GM12801 (cell line): ENCODE measurements around the gene EPS8L2.

Experiments
- TF ChIP-seq, protein P1 (sequence below): IDR thresholded peaks from one replicate; pipeline ENCODE4 v1.5.1; 2011; ENCODE audit warnings: control low read depth; ENCODE audit not compliant: insufficient read length; ENCODE audit errors: extremely low read depth

EPS8L2 gene

DNA sequence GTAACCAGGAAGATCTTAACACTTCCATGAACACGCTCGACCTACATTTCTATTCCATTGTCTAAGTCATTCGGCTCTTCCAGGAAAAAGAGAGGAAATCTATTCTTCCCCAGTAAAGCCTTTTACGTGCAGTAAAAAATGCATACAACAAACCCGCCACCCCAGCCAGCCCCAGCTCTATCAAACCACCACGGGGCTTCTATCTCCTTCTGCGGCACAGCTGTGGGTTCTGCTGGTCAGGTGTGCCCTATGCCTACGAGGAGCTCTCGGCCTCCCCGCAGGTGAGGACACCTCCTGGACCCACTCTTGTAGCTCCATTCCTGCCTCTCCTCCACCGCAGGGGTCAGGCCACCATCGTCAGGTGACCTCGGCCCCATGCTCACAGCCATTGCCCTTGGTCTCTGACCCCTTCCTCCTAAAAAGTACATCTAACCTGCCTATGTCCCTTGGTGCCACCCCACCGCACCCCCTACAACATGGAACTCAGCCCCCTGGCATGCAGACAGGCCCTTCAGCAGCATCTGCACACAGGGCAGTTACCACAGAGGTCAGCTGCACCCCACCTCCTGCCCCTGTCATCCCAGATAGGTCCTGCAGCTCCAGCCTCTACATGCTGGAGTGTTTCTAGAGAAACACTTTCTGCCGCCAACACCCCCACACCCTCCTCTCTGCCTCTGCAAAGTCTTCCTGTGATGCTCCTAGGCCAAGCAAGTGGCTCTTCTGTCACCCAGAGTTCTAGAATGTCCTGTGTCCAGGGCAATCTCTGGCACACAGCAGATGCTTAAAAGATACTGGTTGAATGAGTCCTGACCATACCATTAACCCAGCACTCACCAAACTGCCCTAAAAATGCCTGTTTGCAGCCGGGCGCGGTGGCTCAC, 14.1 kb upstream of the EPS8L2 start:
- TF ChIP-seq, protein P1, sequence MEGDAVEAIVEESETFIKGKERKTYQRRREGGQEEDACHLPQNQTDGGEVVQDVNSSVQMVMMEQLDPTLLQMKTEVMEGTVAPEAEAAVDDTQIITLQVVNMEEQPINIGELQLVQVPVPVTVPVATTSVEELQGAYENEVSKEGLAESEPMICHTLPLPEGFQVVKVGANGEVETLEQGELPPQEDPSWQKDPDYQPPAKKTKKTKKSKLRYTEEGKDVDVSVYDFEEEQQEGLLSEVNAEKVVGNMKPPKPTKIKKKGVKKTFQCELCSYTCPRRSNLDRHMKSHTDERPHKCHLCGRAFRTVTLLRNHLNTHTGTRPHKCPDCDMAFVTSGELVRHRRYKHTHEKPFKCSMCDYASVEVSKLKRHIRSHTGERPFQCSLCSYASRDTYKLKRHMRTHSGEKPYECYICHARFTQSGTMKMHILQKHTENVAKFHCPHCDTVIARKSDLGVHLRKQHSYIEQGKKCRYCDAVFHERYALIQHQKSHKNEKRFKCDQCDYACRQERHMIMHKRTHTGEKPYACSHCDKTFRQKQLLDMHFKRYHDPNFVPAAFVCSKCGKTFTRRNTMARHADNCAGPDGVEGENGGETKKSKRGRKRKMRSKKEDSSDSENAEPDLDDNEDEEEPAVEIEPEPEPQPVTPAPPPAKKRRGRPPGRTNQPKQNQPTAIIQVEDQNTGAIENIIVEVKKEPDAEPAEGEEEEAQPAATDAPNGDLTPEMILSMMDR, result no peak

DNA sequence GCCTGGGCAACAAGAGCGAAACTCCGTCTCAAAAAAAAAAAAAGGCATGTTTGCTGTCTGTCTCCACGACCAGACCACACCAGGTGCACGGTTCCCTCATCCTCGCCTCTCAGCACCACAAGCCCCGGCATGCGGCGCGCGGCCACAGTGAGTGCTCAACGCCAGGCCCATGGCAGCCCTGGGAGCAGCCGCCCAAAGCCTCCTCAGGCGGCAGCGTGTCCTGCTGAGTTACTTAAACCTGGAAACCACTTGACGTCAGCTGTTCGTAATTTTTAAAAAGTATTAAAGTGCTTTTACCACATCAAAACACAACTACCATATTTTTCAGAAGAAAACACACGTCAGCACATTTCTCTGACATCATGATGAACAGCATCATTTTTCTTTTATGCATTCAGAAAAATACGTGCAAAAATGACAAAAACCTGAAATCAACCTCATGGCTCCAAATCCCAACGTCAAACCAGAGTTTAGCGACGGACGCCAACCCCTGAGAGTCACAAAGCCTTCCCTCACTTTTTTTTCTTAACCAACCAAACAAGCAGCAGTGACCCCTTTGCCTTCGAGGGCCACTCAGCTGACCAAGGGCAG, 13.1 kb upstream of the EPS8L2 start:
- TF ChIP-seq, protein P1, result no peak

DNA sequence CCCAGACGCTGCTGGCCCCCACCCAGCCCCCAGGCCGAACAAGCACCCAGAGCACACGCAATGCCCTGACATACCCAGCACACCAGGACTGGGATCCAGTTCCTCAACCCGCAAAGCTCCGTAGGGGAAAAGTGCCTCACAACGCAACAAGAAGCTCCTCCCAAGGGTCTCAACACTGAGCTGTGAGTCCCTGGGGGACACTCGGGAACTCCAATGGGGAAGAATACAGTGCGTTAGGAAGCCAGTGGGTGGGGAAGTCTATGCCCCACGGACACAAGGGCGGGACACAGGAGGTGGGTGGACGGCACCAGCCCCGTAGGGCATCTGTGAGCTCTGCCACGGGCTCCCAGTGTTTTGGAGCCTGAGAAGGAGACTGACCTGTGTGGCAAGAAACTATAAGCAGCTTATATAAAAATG, 12.6 kb upstream of the EPS8L2 start:
- TF ChIP-seq, protein P1, result no peak

DNA sequence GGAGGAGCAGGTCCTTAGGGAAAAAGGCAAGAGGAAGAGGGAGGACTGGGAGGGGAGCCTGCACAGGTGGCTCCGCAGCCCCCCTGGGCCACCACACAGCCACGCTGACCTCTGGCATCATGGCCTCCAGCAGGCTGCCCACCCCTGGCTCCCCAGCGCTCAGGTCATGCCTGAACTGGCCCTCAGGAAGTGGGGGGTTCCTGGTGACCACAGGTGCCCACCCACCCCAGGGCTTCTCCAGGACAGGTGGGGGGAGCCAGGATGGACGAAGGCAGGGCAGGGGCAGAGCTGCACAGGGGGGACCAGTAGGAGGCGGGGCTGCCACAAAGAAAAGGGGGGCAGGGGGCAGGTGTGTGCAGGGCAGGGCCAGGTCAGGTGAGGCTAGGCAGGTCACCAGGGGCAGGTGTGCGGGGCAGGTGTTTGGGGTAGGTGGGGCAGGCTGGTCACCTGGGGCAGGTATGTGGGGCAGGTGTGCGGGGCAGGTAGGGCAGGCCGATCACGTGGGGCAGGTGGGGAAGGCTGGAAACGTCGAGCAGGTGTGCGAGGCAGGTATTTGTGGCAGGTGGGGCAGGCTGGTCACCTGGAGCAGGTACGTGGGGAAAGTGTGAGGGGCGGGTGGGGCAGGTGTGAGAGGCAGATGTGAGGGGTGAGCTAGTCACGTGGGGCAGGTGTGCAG, 12.0 kb upstream of the EPS8L2 start:
- TF ChIP-seq, protein P1, result no peak

DNA sequence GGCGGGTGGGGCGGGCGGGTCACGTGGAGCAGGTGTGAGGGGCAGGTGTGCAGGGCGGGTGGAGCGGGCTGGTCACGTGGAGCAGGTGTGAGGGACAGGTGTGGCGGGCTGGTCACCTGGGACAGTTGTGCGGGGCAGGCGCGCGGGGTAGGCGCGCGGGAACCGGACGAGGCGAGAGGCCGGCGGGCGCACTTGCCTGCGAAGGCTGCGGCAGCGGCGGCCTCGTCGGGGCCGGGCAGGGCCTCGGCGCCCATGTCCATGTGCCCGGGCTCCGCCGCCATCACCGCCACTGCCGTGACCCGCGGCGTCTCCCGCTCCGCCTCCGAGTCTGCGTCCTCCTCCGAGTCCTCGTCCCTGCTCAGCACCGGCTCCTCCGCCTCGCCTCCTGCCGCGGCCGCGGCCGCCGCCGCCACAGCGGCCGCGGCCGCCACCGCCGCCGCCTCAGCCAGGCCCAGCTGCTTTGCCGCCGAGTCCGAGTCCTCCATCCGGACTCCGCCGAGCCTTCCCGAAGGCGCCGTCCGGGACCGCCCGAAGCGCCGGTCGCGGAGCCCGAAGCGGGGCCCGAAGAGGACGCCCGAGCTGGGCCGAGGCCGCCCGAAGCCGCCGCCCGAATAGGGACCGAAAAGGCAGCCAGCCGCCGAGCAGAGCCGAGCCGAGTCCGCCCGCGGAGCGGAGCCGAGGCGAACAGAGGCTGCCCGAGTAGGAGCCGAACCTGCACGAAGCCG, 11.3 kb upstream of the EPS8L2 start, which contains the start of gene DEAF1:
Gene DEAF1, minus strand, starts transcription at position 660 of the 725 bp plus-strand sequence. Its CDS starts 175 bp downstream, at position 485.
- TF ChIP-seq, protein P1, result no peak

DNA sequence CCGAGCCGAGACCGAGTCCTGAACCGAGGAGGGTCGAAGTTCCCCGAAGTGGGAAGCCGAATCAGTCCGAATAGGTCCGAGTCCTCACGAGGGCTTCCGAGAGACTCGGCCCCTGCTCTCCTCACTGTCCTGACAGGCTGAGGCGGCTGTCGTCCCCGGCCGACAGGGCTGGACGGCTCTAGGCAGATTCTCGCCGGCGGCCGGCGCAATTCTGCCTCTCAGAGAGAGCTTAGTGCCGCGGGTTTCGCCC, 10.8 kb upstream of the EPS8L2 start:
- TF ChIP-seq, protein P1, result no peak
